Measurements from ENCODE around the gene CPAMD8. TPM values are rescaled to one million over a fixed set of nuclear protein-coding genes. Genes with fewer than 3 reads are reported as not detected.

The CPAMD8 gene
- total and polyA plus RNA-seq, 9 of the 15 experiments (the other 6 are each of a cell fraction or from before 2014, with no cell fraction given): 0.20 to 2.1 (median 1.3) TPM

GRCh38 chr19:17075864-17076542 lies 49.4 kb upstream of the CPAMD8 start (continued):
- no peak for TF ChIP-seq FUS (optimal IDR thresholded peaks at IDR 0.05; ENCODE audit: low read depth, low read length)
- 0 out of 2 replicates have a peak, but pooled peaks have one; percentile 25 for TF ChIP-seq MBD2 (IDR thresholded peaks at IDR 0.05; ENCODE audit: borderline replicate concordance, low read depth)
- peak; percentile 7 for TF ChIP-seq PCBP1 (IDR thresholded peaks at IDR 0.05; ENCODE audit: low read depth, low read length, poor library complexity, severe bottlenecking)
- TF ChIP-seq PHF21A (IDR thresholded peaks at IDR 0.05; ENCODE audit: borderline replicate concordance, low read depth): no peak
- TF ChIP-seq PHF8 (IDR thresholded peaks at IDR 0.05; ENCODE audit: borderline replicate concordance, low read length): peak; percentile 66; the same call in 1 of the 2 replicates
- TF ChIP-seq HLTF (IDR thresholded peaks at IDR 0.05): 0 out of 2 replicates have a peak, but pooled peaks have one; percentile 36

DNA sequence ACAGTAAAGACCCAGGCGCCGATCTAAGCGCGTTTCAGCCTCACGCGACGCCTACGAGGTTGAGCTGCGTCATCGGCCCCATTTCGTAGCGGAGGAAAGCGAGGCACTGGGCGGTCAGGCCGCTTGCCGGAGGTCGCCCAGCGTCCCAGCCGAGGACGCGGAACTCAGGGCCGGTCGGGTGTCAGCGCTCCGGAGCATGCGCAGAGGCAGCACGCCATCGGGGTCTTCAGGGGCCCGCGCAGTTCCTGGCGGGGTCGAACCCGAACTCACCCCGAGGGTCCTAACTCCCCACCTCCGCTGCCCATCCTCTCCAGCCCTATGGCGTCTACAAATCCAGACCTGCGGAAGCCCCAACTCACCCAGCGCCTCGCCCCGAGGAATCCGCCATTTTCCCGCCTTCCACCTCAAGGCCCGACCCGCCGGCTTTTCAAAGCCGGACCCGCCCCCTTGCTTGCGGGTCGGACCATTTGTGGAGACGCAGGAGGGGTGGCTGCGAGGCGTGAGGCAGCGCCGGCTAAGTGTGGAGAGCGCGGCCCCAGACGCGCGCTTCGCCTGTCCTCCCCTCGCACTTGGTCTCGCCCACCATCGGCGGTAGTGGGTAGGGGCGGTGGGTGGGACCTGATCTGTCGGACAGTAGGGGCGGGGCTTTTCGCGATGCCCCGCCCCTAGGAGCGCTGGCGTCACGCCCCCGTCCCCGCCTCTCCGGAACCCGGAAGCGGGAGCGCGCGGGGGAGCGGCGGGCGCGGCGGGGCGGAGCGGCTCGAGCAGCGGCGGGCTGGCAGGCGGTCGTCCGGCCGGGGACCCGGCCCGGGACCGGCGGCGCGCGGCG lies 48.6 kb upstream of the CPAMD8 start, which contains the start of the genes HAUS8 and MYO9B:
Gene HAUS8, minus strand, starts transcription at position 418 of the 829 bp plus-strand sequence. Its CDS starts 30 bp downstream, at position 388.
Gene MYO9B, plus strand, starts transcription at position 743 of the 829 bp plus-strand sequence. CDS start 25,941 bp downstream, outside the sequence.
- Histone ChIP-seq H2AFZ (ENCODE audit: low read depth, low read length) (peak within 1 kb of the TSS; percentile 87), H3K9me3 (replicated peaks; ENCODE audit: control insufficient read depth, insufficient read depth, low read depth, low read length) (no peaks in the 10 kb centered on the region), H3K4me1 (replicated peaks in 1 of 2; ENCODE audit: control insufficient read depth in 2 of 2, insufficient read depth in 2 of 2, low read length in 2 of 2) (peaks cover 28 to 58% of the 10 kb centered on the region in 2 experiments; a peak in 4 of 5 replicates), H3K27me3 (ENCODE audit: control insufficient read depth in 2 of 2, insufficient read depth in 2 of 2, low read length in 2 of 2) (no peaks in the 10 kb centered on the region; a peak in 1 of 5 replicates), H3K4me3 (peak within 1 kb of the TSS; percentile 78), H3K4me2 (ENCODE audit: insufficient read depth, low read length) (peak within 1 kb of the TSS; percentile 100), H3K36me3 (ENCODE audit: control insufficient read depth, insufficient read depth, low read length) (peaks cover 39% of the 10 kb centered on the region), H3K9ac (ENCODE audit: insufficient read depth in 1 of 2, low read depth in 2 of 2, low read length in 2 of 2) (peak within 1 kb of the TSS; percentile 96 to 100), H3K9me1 (ENCODE audit: control insufficient read depth, insufficient read depth, low read length) (peaks cover 5% of the 10 kb centered on the region), H3K27ac (ENCODE audit: extremely low read depth, low read depth, low read length) (peak within 1 kb of the TSS; percentile 92), H3K79me2 (ENCODE audit: control insufficient read depth, insufficient read depth, low read length) (peaks cover 93% of the 10 kb centered on the region), H4K20me1 (replicated peaks; ENCODE audit: control insufficient read depth, insufficient read depth, low read length) (peaks cover 25% of the 10 kb centered on the region)
- in situ Hi-C loops (cut with MboI): no loop called here
- no TSS peak for BruUV-seq (replicated peaks)
- CTCF ChIA-PET (ENCODE audit: low intra/inter-chr PET ratio): interaction anchor here (0.6 kb wide), 1 partner anchor 205 kb away, joined by 3 read pairs; no protein-coding TSS in a partner anchor
- under 1% methylated on average over 56 of the region's 103 CpGs for WGBS (ENCODE audit: insufficient coverage, low coverage, missing lambda C conversion rate)
- peak; percentile 90 for ATAC-seq
- peak; percentile 88 for FAIRE-seq
- POLR2A ChIA-PET: interaction anchor here (0.6 to 1.9 kb wide), 13 partner anchors 10 to 447 kb away, joined by 3 to 13 read pairs (median 3); partner anchors contain the start of genes BABAM1 and OCEL1
- DNase-seq (ENCODE audit: extremely low read depth in 1 of 4, low spot score in 3 of 4): peak; percentile 96 to 100 (median 98)
- intact Hi-C loops (cut with micrococcal nuclease): loop anchor here (10.0 kb wide), 1 partner anchor 130 kb away; no protein-coding TSS in a partner anchor
- TF ChIP-seq TEAD1 (CRISPR knock-in tag; IDR thresholded peaks at IDR 0.05) (peak; percentile 3 to 69; a peak in 1 of 4 replicates), NFE2L1 (tag; IDR thresholded peaks at IDR 0.05; ENCODE audit: borderline replicate concordance, low read depth) (no peak), ZFPM2 (CRISPR knock-in tag; IDR thresholded peaks at IDR 0.05) (no peak), TAF9B (IDR thresholded peaks at IDR 0.05; ENCODE audit: partially characterized antibody) (peak; percentile 99), EP300 (IDR thresholded peaks at IDR 0.05; ENCODE audit: low read length) (peak; percentile 7; the same call in 1 of the 2 replicates), RUNX1 (IDR thresholded peaks at IDR 0.05; ENCODE audit: low read depth) (no peak; the same call in 1 of the 2 replicates), PHTF2 (CRISPR knock-in tag; IDR thresholded peaks at IDR 0.05) (no peak), ZNF174 (CRISPR knock-in tag; IDR thresholded peaks at IDR 0.05) (no peak), ARHGAP35 (IDR thresholded peaks at IDR 0.05; ENCODE audit: partially characterized antibody) (no peak)
- TF ChIP-seq, protein P1, sequence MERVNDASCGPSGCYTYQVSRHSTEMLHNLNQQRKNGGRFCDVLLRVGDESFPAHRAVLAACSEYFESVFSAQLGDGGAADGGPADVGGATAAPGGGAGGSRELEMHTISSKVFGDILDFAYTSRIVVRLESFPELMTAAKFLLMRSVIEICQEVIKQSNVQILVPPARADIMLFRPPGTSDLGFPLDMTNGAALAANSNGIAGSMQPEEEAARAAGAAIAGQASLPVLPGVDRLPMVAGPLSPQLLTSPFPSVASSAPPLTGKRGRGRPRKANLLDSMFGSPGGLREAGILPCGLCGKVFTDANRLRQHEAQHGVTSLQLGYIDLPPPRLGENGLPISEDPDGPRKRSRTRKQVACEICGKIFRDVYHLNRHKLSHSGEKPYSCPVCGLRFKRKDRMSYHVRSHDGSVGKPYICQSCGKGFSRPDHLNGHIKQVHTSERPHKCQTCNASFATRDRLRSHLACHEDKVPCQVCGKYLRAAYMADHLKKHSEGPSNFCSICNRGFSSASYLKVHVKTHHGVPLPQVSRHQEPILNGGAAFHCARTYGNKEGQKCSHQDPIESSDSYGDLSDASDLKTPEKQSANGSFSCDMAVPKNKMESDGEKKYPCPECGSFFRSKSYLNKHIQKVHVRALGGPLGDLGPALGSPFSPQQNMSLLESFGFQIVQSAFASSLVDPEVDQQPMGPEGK (CRISPR knock-in tag; IDR thresholded peaks at IDR 0.05; ENCODE audit: borderline replicate concordance): no peak
